ENCODE measurements around the gene FOXE1. TPM values are rescaled to one million over a fixed set of nuclear protein-coding genes. Genes with fewer than 3 reads are reported as not detected.

Gene FOXE1
- total and polyA plus RNA-seq, 2 experiments from 2014 or later, result 0.45 TPM; not detected in 1

DNA sequence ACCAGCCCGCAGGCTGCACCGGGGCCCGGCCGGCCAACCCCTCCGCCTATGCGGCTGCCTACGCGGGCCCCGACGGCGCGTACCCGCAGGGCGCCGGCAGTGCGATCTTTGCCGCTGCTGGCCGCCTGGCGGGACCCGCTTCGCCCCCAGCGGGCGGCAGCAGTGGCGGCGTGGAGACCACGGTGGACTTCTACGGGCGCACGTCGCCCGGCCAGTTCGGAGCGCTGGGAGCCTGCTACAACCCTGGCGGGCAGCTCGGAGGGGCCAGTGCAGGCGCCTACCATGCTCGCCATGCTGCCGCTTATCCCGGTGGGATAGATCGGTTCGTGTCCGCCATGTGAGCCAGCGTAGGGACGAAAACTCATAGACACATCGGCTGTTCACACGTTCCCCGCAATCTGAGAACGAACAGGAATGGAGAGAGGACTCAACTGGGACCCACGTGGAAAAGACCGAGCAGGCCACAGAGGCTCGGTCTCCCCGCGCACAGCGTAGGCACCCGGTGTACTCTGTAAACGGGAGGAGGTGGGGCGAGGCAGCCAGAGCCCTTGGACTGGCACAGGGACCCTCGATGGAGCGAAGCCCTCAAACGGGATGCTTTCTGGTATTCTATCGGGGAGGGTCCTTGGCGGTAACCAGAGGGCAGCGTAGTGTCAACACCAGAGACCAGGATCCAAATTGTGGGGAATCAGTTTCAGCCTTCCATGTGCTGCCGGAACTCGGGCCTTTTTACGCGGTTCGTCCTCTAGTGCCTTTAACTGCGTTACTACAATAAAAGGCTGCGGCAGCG, 1.9 kb downstream of the FOXE1 start (continued):
- TF ChIP-seq JUNB (IDR thresholded peaks at IDR 0.05; ENCODE audit: unreplicated experiment), result no peak
- no peak for TF ChIP-seq ZNF331 (CRISPR knock-in tag; IDR thresholded peaks at IDR 0.05; ENCODE audit: low read depth)
- no peak for TF ChIP-seq POLR2AphosphoS5 (IDR thresholded peaks at IDR 0.05; ENCODE audit: low read depth)
- TF ChIP-seq, protein P1, sequence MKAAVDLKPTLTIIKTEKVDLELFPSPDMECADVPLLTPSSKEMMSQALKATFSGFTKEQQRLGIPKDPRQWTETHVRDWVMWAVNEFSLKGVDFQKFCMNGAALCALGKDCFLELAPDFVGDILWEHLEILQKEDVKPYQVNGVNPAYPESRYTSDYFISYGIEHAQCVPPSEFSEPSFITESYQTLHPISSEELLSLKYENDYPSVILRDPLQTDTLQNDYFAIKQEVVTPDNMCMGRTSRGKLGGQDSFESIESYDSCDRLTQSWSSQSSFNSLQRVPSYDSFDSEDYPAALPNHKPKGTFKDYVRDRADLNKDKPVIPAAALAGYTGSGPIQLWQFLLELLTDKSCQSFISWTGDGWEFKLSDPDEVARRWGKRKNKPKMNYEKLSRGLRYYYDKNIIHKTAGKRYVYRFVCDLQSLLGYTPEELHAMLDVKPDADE (IDR thresholded peaks at IDR 0.05), result no peak
- TF ChIP-seq, protein P2, sequence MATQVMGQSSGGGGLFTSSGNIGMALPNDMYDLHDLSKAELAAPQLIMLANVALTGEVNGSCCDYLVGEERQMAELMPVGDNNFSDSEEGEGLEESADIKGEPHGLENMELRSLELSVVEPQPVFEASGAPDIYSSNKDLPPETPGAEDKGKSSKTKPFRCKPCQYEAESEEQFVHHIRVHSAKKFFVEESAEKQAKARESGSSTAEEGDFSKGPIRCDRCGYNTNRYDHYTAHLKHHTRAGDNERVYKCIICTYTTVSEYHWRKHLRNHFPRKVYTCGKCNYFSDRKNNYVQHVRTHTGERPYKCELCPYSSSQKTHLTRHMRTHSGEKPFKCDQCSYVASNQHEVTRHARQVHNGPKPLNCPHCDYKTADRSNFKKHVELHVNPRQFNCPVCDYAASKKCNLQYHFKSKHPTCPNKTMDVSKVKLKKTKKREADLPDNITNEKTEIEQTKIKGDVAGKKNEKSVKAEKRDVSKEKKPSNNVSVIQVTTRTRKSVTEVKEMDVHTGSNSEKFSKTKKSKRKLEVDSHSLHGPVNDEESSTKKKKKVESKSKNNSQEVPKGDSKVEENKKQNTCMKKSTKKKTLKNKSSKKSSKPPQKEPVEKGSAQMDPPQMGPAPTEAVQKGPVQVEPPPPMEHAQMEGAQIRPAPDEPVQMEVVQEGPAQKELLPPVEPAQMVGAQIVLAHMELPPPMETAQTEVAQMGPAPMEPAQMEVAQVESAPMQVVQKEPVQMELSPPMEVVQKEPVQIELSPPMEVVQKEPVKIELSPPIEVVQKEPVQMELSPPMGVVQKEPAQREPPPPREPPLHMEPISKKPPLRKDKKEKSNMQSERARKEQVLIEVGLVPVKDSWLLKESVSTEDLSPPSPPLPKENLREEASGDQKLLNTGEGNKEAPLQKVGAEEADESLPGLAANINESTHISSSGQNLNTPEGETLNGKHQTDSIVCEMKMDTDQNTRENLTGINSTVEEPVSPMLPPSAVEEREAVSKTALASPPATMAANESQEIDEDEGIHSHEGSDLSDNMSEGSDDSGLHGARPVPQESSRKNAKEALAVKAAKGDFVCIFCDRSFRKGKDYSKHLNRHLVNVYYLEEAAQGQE (IDR thresholded peaks at IDR 0.05; ENCODE audit: unreplicated experiment), result no peak
- peak; percentile 92 for TF ChIP-seq EZH2 (IDR thresholded peaks at IDR 0.05; ENCODE audit: low read depth, unreplicated experiment)
- no peak for TF ChIP-seq CREB1 (CRISPR knock-in tag; IDR thresholded peaks at IDR 0.05; ENCODE audit: low read depth)
- TF ChIP-seq ZNF114 (CRISPR knock-in tag; IDR thresholded peaks at IDR 0.05), result no peak

DNA sequence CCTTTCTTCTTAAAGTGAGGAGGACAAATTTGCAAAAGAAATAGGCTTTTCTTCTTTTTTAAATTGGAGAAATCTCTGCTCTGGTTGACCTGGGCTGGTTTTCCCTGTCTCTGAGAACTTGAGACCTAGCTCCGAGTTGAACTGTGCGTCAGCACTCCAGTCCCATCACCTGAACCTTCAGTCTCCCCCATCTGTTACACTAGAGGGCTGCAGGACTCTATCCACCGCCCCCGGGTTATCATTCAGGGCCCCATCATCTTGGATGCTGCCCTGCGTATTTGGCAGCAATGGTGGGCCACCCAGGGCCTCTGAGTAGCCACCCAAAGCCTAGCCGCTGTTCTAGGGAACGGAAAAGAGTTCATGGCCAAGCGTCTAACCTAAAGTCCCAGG, 2.5 kb downstream of the FOXE1 start:
- Histone ChIP-seq H2AFZ (peak overlapping the region; percentile 84), H3K36me3 (ENCODE audit: insufficient read depth) (no peaks in the 10 kb centered on the region), H3K27me3 (ENCODE audit: insufficient read depth) (peaks cover 100% of the 10 kb centered on the region), H3F3A (replicated peaks; ENCODE audit: low read depth) (peaks cover 22% of the 10 kb centered on the region), H3K9me2 (ENCODE audit: insufficient read depth) (no peaks in the 10 kb centered on the region), H3K27ac (ENCODE audit: low read depth) (no peak overlapping the region), H3K4me2 (peak overlapping the region; percentile 74), H3K4me3 (peak overlapping the region; percentile 62), H3K4me1 (ENCODE audit: insufficient read depth) (peaks cover 34% of the 10 kb centered on the region), H3K79me2 (replicated peaks; ENCODE audit: insufficient read depth) (no peaks in the 10 kb centered on the region), H4K20me1 (replicated peaks; ENCODE audit: insufficient read depth) (peaks cover 32% of the 10 kb centered on the region)
- ATAC-seq (peak; percentile 1; the same call in 1 of the 3 replicates), DNase-seq (ENCODE audit: low spot score) (peak; percentile 34)
- H3K9me3 Mint-ChIP-seq, result no peaks in the 10 kb centered on the region; the same call in 2 of the 3 replicates
- no peaks in the 10 kb centered on the region for H3K36me3 Mint-ChIP-seq (ENCODE audit: low read depth)
- peaks cover 21% of the 10 kb centered on the region for H3K4me1 Mint-ChIP-seq
- H3K27ac Mint-ChIP-seq, result no peak overlapping the region
- H3K27me3 Mint-ChIP-seq (ENCODE audit: insufficient read depth, low read depth, poor library complexity), result peaks cover 91% of the 10 kb centered on the region
- peak overlapping the region; percentile 41; the same call in 2 of the 3 replicates for H3K4me3 Mint-ChIP-seq
- TF ChIP-seq EZH2 (IDR thresholded peaks at IDR 0.05; ENCODE audit: low read depth, unreplicated experiment) (peak; percentile 50), NANOG (IDR thresholded peaks at IDR 0.05; ENCODE audit: borderline replicate concordance) (no peak)
- TF ChIP-seq, protein P2 (IDR thresholded peaks at IDR 0.05; ENCODE audit: unreplicated experiment), result no peak
